CD4-positive, alpha-beta T cell treated with Interferon alpha-2 for 1 hour (primary cell): Measurements from ENCODE around the gene ACP3.
"Not testable (repeated sequence)": the region's sequence is repeated elsewhere in the genome, so short reads cannot be mapped to it uniquely, and the experiment has no call there.

Experiments used
- DNase-seq, 2 donors: peaks; one replicate each; pipeline ENCODE4 v3.0.0-alpha.2; 2020 to 2022

The ACP3 gene

DNA sequence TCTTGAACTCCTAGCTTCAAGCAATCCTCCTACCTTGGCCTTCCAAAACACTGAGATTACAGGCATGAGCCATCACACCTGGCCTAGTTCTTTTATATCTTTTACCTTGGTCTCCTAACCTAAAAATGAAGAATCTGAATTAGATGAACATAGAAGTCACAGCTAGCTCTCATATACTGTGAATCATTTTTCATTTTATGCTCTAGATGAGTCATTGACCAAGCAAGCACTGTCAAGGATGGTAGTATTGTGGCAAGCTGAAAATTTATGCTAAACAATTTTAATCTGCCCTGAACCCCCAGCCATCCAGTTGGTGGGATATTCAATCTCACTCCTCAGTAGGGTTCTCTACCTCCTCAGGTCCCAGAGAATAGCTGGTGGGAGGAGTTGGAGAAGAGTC is 51.8 kb downstream of the ACP3 start:
- no peak for DNase-seq

DNA sequence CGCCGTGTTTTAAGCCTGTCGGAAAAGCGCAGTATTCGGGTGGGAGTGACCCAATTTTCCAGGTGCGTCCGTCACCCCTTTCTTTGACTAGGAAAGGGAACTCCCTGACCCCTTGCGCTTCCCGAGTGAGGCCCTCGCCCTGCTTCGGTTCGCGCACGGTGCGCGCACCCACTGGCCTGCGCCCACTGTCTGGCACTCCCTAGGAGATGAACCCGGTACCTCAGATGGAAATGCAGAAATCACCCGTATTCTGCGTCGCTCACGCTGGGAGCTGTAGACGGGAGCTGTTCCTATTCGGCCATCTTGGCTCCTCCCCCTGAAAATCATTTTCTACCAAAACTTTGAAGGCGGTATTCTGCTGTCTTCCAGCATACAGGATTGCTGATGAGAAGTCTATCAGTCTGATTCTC is 59.7 kb downstream of the ACP3 start:
- DNase-seq: not testable (repeated sequence)

DNA sequence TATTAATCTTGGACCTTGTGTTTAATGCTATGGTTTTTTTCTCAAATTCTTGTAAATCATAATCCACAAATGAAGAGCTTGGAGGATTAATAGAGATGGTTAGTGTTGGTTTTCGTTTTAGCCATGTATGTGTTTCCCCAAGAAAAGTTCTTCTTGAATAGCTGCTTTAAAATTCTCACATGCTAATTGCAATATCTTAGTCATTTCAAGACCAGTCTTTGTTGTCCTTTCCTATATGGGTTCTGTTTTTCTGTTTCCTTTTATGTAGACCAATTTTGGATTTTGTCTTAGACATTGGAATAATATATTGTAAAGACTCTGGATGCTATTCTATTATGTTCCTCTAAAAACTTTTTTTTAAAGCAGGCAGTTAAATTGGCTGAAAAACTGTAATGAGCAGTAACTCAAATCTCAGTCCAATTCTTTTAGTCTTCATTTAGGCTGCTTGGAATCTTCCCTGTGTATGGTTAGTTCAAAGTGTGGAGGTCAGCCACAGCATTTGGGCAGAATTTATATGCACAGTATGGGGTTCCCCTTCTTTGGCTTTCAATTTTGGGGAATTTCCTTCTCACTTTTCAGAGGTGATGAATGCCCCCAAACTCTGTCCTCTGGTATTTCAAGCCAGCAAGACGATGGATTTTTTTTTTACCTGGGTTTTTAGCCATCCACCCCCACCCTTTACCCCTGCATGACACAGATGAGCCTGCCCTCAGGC is 61.0 kb downstream of the ACP3 start:
- DNase-seq: no peak

DNA sequence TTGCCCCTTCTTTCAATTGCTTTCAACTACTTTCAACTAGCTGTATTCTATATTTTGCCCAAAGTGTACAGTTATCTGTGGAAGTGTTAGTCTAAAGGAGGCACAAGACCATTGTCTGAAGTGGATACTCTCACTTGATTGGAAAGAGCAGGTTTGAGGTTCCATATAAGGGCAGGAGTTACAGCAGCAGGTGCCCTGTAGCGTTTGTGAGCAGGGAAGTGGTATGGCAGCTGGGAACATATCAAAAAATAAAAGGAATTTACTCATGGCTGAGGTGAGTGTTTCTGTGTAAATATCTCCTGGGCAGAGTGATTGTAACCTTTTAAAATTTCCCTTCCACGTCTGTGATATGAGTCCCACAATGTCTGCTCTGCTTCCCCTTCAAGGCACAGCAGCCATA is 61.6 kb downstream of the ACP3 start:
- DNase-seq: no peak

DNA sequence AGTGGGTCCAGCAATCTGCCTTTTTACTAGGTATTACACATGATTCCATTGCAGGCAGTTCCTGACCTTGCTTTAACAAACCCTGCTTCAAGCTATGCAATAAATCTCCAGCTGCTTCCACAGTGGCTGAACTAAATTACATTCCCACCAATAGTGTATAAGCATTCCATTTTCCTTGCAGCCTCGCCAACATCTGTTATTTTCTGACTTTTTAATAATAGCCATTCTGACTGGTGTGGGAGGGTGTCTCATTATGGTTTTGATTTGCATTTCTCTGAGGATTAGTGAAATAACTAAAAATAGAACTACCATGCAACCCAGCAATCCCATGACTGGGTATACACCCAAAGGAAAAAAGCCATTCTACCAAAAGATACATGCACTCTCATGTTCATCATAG is 63.7 kb downstream of the ACP3 start:
- DNase-seq: no peak

DNA sequence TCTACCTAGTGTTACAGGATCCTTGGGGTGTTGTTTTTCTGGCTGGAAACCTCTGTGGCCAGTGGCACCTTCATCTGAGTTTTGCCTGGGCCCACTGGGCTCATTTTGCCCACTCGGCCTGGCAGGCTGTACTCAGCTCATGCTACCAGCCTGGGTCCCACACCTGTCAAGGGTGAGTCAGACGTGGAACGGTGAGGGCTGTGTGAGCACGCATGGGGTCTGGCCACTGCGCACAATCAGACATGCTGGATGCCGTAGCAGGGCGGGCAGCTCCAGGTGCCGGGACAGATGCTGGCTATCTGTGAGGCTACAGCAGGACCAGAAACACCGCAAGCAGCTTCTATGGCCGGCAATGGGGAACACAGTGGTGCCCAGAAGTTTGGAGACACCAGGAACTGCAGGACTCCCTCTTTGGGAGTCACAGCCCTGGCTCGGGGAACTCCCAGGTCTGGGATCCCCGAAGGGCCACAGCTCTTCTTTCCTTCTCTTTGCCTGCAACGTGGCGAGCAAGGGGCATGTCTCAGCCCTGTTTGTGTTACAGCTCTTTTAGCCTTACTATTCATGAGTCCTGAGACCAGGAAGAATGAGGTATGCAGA is 64.2 kb downstream of the ACP3 start:
- no peak for DNase-seq

DNA sequence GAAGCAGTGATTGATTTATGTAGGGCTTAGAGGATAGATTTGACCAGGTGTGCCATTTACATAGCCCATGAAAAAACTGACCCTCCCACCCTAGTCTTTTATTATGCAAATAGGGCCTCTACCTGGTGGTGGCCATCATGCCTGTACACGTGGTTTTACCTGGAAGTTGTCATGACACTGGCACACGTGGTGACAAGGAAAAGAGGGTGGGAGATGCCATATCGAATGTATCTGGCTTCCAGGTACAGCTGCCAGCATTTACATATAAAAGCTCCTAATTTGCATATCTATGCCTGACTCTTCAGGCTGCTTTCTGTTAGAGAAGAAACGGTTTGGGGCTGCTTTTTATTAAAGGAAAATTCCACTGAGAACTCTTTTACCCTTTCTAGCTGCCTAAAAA is 65.1 kb downstream of the ACP3 start:
- DNase-seq: no peak

DNA sequence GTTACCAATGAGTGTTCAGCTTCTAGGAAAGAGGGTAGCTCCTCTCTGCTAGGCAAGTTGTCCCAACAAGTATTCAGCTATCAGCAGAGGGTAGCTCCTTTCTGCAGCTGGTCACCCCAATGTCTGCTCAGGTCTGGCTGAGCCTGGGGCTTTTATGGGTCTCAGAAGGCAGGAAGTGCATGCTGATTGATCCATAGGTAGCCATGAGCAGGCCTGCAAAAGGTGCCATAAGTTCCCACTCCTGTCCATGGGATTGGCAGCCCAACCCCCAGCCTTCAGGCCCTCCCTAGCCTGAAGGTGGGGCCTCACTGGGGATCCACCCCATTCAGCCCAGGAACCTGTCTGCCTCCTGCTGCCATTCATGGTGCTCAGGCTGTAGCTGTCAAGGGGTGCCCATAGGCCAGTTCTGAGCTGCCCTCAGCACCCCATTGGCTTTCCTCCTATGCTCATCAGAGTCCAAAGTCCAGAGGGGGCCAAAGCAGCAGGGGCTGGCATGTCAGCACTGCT is 65.5 kb downstream of the ACP3 start:
- DNase-seq: no peak

DNA sequence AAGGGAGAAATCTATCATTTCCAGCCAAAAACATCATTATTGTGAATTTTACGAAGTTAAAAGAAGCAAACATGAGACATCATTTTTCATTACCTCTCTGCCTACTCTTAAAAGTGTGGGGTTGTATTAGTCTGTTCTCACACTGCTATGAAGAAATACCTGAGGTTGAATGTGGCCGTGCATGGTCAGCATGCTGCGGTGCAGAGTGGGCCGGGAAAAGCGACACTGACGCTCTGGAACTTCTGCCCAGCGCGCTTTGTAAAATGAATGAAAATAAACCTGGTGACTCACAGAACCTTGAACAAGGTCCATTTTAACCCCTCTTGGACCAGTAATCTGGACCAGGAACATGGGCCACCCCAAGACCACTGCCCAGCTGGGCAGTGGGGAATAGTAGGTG is 69.1 kb downstream of the ACP3 start:
- DNase-seq: no peak

DNA sequence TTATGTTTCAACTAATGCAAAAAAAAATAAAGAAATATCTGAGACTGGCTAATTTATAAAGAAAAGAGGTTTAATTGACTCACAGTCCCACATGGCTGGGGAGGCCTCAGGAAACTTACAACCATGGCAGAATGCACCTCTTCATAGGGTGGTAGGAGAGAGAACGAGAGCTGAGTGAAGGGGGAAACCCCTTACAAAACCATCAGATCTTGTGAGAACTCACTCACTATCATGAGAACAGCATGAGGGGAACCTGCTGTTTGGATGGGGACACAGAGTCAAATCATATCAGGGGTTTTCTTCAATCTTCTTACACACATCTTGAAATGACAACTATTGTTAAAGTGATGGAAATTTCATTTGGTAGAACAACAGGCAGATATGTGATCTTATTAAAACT is 75.5 kb downstream of the ACP3 start:
- not testable (repeated sequence) for DNase-seq

DNA sequence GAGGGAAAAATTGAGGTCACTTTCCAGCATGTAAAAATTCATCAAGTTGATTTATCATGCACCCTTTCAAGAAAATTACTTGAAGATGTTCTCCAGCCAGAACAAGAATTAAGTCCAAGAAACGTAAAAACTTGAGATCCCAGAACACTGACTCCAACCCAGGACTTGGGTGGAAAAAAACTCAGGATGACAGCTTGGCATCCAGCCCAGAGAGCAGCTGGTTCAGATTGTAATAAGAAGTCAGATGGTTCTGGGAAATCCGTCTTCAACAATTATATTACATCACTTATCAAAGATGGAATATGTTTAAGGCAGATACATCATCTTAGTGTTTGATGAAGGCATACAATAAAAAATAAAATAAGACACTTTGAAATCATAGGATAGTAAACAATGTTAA is 77.1 kb downstream of the ACP3 start:
- no peak for DNase-seq

DNA sequence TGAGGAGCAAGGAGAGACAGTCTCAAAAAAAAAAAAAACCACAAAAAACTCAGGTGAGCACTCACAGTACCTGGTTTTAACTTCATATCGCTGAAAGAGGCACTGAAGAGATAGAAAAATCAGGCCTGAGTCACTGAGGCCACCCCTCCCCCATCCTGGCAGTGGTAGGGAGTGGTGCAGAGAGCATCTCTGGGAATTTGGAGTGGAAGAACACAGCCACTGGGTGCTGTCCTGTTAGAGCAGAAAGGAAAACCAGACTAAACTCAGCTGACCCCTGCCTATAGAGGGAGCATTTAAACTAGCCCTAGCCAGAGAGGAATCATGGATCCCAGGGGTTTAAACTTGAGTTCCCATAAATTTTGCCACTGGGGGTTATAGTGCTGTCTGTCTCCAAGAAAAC is 77.9 kb downstream of the ACP3 start:
- no peak for DNase-seq

DNA sequence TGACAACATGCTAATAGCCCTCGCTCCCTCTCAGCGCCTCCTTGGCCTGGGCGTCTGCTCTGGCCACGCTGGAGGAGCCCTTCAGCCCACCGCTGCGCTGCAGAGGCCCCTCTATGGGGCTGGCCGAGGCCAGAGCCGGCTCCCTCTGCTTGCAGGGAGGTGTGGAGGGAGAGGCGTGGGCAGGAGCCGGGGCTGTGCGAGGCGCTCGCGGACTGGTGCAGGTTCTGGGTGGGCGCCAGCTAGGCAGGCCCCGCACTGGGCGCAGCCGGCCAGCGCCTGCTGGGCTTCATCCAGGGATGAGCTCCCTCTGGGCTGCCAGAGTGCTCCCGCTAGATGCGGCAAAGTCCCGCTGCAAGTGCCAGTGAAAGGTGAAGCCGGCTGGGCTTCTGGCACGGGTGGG is 79.0 kb downstream of the ACP3 start:
- DNase-seq: no peak

DNA sequence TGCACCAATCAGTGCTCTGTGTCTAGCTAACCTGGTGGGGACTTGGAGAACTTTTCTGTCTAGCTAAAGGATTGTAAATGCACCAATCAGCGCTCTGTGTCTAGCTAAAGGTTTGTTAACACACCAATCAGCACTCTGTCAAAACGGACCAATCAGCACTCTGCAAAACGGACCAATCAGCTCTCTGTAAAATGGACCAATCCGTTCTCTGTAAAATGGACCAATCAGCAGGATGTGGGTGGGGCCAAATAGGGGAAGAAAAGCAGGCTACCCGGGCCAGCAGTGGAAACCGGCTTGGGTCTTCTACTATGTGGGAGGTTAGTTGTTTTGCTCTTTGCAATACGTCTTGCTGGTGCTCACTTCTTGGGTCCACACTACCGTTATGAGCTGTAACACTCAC is 79.6 kb downstream of the ACP3 start:
- DNase-seq: not testable (repeated sequence)

DNA sequence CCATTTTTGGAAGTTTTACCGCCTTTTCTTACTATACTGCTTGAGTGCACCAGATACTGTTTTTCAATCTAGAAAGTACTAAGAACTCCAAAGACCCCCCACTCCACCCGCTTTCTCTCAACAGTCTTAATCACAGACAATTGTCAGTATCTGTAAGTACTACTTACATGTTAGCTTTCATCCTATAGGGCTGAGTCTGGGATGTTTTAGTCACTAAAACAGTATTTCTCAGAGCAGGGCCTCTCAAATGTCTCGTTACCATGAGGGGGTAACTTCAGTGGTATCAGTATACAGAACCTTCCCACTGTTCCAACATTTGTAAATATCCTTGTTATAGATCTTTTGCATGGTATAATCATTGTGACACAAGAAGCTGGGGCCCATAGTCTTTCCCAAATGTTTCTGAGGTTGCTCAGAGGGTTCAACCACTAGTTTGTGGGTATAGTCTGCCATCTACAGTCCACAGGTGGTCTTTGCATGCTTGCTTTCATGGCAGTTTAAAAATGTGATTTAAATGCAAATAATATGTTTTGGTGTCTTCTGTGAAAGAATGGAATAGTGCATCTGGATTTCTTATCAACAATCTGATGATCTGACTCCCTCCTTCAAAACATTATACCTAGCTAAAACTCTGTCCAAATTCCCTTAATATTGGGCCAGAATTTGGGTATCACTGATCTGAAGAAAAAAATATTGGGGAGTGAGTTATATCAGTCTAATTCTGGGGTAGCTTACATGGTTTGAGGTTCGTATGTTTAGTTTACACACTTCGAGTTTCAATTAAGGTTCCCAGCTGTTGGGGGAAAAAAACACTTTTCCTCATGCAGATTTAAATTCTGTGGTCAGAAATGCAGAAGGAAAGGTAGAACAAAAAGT is 82.1 kb downstream of the ACP3 start:
- peak in 1 of 2 donors; percentile 40 for DNase-seq

DNA sequence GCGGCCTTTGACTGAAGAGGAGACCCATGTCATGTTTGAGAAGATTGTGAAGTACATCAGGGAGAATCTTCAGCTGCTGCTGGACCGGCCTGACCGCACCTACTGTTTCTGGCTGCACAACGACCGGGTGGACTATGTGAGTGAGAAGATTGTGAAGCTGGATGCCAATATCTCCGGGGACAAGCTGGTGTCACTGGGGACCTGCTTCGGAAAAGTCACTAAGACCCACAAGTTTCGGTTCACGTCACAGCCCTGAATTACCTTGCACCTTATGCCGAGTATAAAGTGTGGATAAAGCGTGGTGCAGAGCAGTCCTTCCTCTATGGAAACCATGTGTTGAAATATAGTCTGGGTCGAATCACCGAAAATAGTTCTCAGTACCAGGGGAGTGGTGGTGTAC is 84.0 kb downstream of the ACP3 start:
- DNase-seq: no peak

DNA sequence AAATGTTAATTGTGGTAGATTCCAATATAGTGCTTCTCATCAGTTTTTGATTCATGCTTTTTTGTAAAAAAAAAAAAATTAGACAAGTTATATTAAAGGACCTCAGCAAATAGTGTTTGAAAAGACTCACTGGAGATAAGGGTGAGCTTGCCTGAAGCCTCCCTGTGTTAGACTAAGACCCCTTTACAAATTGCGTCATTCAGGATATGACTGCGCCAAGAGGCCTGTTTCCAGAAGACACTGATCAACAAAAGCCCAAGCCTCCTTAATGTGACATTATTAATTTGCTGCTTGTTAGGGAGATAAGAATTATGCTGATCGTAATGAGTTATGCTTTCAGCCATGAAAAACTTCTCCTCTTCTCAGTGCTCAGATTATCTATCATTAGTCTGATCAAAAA is 87.1 kb downstream of the ACP3 start:
- no peak for DNase-seq

DNA sequence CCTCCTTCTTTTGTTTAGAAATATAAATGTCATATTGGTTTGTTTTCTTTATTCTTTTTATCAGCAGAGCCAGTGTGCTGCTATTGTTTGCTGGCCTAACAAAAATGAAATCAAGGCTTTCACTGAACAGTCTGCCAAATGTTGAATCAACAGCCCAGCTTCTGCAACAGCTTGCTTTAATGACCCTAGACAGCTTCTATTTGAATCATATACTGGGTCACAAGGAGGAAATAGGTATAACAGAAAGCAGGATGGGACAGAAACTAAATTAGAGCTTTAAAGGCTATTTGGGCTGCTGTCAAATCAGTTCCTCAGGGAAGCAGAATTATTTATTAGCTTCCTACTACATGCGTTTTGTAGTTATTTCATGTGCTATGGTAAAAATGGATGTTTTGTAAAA is 88.0 kb downstream of the ACP3 start:
- no peak for DNase-seq

DNA sequence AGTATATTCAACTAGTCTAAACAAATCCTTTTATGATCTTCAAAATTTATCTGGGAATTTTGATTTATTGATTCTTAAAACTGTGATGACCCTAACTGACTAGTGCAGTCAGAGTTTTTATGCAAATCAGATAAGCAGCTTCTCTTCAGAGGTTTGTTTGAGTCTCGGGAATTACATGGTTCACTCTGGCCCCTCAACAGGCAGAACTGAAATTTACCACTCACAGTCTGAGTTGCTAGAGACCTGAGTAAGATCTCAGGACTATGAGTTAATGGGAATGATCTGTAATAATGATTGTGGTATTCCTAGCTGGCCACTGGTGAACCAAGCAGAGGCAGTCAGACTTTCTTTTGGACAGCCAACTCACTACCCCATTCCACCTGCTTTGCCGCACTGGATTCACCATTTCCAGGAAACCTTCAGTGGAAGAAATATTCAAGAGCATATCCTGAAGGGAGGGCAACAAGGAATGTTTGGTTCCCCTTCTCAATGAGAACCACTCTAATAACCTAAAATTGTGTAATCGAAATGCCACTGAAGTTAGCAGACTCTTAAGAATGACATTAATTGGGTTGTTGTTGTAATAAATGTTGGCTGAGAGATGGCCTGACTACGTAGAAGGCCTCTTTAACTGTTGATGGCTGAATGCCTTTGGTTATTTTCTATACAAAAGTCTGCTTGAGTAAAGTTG is 88.5 kb downstream of the ACP3 start:
- DNase-seq: no peak

DNA sequence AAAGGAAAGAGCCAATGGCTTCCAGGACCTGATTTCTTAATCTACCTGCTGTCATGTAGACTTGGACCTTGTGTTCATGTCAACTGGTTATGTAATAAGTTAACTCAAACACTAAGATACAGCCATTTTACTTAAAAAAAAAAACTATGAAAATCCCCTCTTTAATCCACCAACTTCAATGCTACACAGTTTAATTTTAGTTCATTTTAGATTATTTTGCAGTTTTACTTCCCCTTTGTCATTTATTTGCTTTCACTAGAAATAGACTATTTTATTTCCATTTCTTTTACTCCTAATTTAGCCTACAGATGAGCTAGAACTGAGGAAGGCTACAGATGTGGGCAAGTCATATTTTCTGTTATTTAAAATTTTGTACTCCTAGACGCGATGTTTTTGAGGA is 89.4 kb downstream of the ACP3 start:
- DNase-seq: no peak

DNA sequence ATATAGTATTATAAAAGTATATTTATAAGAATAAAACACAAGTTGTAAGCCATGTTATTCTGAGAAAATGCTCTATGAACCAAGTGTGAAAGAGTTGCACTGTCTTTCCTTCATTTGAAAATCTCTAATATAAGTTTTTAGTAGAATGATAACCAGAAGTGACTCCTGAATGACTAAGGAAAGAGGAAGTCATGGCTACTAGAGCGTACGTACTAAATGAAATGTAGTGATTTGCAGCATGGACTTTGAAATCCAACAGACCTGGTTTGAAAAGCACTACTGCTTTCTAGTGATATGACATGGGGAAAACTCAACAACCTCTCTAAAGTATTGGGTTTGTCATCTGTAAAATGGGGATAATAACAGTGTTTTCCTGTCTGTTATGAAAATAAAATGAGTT is 89.8 kb downstream of the ACP3 start:
- no peak for DNase-seq
